NCI-H2029 (cell line): ENCODE measurements around the gene OR13C3.
"Not testable (repeated sequence)": the region's sequence is repeated elsewhere in the genome, so short reads cannot be mapped to it uniquely, and the experiment has no call there.

Experiments
- DNase-seq: peaks from one replicate; lab custom pipeline; 2025; lab: John Stamatoyannopoulos, UW

Gene OR13C3

DNA sequence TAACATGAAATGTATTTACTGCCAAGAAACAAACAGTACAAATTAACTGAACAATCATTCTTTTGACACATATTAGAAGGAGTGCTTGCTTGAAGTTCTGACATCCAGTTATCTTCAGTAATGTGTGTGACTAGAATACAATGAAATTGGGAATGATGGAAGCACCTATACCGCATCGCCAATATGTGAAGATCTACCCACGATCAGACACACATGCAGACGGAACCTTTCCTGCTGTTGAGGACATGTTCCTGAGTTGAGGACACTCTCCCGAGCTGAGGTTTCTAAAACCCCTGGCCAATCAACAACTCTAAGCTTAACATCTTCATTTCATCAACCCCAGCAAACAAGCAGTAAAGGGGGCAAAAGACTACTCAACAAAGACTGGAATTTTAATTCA lies at the start of gene OR13C3:
Gene OR13C3 (minus strand): TSS at position 101 of the 400 bp plus-strand sequence. CDS start 133 bp downstream, outside the sequence.
- DNase-seq, result no peak

DNA sequence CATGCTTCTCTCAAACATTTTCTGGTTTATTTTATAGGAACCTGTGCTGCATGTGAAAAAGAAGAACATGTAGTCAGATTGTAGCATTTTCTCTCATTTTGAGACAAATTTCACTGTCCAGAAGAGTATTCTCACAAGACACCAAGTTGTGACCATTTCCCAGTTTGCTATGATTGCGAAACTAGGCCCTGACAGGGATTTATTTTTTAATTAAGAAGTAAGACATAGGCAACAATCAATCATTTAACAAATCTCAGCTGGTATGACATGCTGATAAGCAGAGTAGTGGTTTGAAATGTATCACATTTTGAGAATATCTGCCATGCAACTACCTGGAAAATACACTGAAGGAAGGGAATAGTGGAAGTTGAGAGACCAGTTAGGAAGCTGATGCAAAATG lies 43.9 kb upstream of the OR13C3 start:
- no peak for DNase-seq

DNA sequence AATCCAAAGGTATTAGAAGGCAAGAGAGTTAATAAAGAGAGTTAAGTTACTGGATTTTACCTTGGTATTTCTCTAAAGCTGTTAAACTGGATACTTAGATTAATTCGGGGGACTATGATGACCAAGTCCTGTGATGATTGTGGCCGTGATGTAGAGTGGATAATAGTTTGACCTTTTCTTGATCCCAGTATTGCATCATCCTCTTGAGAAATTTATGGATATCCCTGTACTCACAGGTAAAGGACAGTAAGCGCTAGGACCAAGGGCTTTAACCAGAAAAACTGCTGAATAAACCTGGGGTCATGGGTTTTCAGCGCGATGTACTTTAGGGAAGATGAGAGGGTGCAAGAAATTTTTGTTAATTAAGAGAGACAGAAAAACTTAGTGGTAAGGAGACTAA lies 40.6 kb upstream of the OR13C3 start:
- DNase-seq, result no peak

DNA sequence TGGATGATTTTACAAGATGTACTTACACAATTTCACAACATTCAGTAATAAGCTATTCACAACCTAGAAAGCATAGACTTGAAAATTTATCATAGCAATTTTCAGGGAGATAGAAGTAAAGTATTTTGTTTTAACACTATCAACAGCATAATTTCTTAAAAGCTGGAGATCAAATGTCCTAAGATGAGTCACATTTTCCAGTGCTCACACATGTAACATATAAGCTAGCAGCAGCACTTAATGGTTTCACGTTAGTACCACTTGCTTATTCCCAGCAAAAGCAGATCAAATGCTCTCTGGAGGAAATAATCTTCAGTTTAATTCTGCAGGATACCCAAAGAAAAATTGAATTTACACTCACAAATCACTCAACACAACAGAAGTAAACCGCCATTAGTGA lies 38.8 kb upstream of the OR13C3 start:
- no peak for DNase-seq

DNA sequence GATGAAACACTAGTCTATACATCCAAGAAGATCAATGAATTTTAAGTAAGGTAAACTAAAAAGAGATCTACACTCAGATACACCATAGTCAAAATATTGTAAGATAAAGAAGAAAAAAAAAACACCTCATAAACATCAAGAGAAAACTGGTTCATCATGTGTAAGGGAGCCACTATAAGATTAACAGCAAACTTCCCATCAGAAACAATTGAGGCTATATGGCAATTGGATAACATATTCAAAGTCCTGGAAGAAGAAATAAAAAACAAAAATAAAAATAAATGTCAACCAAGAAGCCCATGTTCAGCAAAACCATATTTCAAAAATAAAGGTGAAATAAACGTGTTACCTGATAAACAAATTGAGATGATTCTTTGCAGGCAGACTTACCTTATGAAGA lies 36.0 kb upstream of the OR13C3 start:
- DNase-seq, result no peak

DNA sequence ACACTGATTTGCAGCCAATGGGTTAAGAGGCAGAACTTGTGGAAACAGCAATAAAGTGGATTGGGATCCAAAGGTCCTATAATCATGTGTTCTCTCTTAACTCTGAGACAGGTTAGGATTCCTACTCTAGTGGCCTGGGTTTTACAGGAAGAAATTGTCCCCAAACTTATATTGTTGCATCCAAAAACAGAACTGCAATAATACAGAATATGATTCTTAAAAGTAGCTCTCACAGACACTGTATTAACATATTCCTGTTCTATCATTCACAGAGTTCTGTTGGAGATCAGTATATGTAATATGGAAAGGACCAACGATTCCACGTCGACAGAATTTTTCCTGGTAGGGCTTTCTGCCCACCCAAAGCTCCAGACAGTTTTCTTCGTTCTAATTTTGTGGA lies 32.2 kb upstream of the OR13C3 start, which contains the start of gene OR13C8:
Gene OR13C8 (plus strand): TSS at position 301 of the 400 bp plus-strand sequence. CDS start 0 bp downstream, at position 301.
- DNase-seq, result no peak

DNA sequence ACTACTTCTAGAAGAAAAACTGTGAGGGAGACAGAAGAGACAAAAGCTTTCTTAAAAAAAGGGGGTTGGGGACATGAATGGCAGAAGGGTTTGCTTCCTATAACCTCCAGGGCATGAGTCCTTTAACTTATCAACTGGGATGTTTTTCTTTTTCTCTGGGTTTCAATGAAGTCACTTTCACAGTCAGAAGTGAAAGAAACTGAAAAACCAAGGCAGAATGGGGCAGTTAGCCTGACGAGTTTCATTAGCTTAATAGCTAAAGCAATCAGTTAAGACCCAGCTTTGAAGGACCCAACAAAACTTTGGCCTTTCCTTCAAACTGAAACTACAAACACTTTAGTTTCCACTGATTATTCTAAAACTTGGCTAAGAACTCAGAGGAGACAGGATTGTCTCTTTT lies 27.7 kb upstream of the OR13C3 start:
- no peak for DNase-seq

DNA sequence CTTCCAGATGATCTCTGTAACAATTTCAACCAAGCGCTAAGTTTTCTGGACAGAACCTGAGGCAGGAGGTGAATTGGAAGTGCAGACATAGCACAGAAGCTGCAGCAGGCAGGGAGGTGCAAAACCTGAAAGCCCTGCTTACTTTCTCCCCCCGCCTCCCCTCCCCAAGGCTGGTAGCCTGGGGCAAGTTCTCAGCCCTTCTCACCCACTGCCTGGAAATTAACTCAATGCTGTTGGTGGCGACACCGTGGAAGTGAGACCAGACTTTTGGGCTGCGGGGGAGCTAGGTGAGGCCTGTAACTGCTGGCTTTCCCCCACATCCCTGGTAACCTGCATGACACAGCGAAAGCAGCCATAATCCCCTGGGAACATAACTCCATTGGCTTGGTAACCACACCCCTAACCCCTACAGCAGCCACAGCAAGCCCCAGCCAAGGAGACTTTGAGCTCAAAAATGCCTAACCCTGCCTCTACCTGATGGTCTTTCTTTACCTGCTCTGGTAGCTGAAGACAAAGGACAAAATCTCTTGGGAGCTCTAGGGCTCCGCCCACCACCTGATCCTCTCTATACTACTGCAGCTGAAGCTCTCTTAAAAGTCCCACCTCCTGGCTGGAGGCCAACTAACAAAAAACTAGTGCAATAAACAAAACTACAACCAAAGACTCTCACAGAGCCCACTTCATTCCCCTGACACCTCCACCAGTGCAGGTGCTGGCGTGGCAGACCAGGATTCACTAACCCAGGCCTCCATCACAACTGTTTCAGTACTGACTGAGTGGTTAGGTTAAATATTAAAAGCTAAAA lies 20.4 kb upstream of the OR13C3 start:
- no peak for DNase-seq

DNA sequence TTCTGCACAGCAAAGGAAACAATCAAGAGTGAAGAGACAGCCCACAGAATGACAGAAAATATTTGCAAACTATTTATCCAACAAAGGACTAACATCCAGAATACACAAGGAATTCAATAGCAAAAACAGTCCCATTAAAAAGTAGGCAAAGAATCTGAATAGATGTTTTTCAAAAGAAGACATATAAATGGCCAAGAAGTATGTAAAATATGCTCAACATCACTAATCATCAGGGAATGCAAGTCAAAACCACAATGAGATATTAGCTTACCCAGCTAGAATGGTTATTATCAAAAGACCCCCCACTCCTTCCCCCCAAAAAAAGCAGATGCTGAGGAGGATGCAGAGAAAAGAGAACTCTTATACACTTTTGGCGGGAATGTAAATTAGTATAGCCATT lies 18.9 kb upstream of the OR13C3 start:
- DNase-seq, result no peak

DNA sequence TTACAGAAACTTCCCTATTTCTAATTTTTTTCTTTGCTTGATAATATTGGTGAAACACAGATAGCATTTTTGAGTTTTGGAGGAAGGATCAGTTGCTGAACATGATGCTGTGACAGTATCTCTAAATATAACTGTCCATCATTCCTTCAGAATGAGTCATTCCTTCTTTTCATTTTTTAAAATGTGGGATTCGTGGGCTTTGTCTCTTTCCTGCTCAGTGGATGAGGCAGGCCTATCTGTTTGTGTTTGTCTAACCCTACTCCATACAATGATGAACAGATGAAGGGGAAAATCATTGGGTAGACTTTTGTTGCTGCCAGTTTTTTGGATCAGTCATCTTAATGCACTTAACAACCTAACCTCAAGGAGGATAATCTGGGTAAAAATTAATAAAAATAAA lies 16.6 kb upstream of the OR13C3 start:
- DNase-seq, result no peak

DNA sequence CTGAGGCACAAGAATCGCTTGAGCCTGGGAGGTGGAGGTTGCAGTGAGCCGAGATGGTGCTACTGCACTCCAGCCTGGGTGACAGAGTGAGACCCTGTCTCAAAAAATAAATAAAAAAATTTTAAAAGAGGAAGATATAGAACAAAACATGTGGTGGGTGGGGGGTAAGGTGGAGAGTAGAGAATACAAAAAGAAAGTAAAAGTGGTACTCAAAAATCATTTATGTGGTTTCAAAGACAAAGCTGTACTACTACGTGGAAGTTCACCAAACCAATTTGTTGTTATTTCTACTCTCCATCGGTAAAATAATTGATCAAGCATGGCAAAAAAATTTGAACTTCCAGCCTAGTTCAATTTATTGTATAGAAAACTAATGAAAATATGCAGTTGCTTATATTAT lies 8.0 kb upstream of the OR13C3 start:
- DNase-seq, result no peak

DNA sequence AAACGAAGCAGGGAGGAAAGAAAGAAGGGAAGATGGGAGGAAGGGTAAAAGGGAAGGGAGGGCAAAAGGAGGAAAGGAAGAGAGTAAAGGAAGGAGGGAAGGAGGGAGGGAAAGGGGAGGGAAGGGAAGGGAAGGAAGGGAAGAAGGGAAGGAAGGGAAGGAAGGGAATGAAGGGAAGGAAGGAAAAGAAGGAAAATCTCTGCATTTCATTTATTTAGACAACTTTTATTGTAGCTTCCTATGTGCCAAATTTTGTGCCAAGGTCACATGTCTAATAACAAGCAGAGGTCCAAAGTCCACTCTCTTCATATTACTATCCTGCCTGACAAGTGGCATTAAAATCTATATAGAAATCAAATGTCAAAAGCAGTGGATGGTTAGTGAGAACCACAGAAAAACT lies 2.6 kb upstream of the OR13C3 start:
- DNase-seq, result no peak

DNA sequence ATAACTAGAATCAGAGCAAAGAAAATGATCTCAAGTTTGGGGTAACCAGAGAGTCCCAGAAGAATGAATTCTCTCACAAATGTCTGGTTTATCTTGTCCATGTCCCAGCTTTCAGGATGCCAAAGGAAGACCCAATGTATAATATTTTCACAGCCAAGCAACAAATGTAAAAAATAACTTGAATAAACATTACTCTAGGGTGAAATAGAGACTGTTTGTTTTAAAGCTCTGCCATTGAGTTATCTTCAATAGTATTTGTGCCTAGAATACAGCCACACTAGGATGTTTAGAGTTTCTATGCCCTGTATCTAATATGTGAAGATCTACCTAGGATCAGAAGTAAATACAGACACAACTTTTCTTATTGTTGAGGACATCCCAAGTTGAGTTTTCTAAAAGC lies 9.5 kb downstream of the OR13C3 start, which contains the start of gene OR13C4:
Gene OR13C4 (minus strand): TSS at position 101 of the 400 bp plus-strand sequence. CDS start 0 bp downstream, at position 101.
- no peak for DNase-seq

DNA sequence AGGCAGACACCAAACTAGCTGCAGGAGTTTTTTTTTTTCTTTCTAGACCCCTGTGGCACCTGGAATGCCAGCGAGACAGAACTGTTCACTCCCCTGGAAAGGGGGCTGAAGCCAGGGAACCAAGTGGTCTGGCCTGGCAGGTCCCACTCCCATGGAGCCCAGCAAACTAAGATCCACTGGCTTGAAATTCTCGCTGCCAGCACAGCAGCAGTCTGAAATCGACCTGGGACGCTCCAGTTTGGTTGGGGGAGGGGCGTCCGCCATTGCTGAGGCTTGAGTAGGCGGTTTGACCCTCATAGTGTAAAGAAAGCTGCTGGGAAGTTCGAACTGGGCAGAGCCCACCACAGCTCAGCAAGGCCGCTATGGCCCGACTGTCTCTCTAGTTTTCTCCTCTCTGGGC lies 16.4 kb downstream of the OR13C3 start:
- not testable (repeated sequence) for DNase-seq

DNA sequence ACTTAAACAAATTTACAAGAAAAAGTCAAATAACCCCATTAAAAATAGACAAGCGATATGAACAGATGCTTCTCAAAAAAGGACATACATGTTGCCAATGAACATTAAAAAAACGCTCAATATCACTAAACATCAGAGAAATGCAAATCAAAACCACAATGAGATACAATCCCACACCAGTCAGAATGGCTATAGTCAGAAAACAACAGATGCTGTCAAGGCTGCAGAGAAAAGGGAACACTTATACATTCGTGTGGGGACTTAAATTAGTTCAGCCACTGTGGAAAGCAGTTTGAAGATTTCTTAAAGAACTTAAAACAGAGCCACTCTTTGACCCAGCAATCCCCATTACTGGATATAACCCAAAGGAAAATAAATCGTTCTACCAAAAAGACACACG lies 21.8 kb downstream of the OR13C3 start:
- DNase-seq, result no peak

DNA sequence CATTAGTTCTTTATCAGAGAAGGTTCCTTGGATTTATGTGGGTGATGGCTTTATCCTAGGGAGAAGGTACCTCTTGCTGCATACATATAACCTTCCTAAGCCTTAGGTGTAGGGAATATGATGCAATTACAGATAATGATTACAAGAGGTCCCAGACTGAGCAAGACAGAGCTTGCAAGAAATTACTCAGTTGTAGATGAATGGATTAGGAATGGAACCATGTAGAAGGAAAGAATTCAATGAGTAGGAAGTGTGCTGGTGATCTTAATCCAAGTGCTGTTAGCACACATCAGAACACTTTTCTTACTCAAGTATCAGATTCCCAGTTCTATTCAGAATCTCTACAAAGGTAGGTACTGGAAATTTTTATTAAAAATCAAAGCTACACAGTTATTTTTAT lies 30.1 kb downstream of the OR13C3 start:
- DNase-seq, result no peak

DNA sequence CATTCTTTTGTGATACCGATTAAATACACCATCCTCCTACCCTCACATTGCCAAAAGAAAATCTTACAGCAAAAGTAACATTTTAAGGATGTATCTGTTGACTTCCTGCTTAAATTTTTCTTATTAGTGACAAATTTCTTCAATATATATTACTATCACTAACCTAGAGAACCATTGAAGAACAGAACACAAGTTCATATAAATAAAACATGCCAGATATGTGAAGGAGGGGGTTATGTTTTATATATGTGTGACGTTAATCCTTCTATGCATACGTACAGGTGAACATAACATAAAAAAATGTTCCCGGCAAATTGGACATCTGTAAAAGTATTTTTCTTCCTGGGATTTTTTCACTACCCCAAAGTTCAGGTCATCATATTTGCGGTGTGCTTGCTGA lies 32.7 kb downstream of the OR13C3 start, which contains the start of gene OR13F1:
Gene OR13F1 (plus strand): TSS at position 301 of the 400 bp plus-strand sequence. CDS start 0 bp downstream, at position 301.
- DNase-seq, result no peak

DNA sequence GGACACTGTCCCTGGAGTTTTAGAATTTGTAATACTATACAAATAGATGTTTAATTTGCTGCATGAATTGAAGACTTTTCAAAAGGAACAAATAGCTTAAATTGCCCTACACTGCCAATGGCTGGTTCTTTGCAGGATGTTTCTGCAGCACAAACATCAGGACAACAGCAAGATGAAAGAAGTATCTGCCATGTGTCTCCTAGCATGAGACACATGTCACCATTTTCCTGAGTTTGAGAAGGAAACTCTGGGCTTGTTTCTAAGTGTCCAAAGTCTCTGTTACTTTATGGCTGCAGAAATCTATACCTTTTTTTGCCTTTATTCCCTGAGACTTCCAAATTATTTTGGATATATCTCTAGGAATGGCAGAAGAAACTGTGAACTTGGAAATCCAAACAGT lies 33.2 kb downstream of the OR13C3 start:
- DNase-seq, result no peak

DNA sequence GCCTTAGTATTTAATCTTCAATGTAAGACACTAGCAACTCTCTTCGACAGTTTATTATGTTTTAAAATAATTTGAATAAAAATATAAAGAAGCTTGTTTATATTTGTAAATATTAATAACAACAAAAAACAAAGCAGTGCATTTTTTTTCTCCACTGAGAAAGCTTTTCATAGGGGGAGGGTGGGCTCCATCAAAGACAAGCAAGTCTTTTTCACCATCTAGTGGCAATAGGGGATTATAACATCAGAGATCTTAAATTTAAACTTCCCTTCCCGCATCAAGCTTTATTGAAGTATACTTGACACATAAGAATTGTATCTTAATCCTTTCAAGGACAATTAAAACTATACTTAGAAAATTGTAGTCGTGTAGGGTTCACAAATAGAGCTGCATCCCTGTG lies 41.8 kb downstream of the OR13C3 start:
- no peak for DNase-seq
